ENCODE results near the gene IQCM. TPM values are rescaled to one million over a fixed set of nuclear protein-coding genes. Genes with fewer than 3 reads are reported as not detected.

Gene IQCM
- total and polyA plus RNA-seq, 2 donors (not counting 1 experiment from before 2014, with no cell fraction given), result not detected

DNA sequence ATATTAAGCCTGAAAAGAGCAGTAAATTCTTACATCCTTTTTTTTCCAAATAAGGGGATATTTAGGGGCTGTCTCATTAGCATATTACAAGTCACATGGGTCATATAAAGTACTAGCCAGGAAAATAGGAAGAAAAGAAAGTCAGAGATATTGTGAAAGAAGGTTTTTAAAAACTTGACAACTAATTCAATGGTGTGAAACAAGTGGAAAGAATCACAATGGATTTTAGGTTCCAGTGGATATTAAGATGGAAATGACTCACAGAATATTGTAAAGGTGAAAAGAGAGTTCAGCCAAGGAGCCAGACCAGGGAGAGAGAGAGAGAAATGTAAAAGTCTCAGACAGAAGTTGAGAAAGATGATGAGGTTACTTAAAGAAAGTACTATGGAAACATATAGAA, 297.2 kb downstream of the IQCM start:
- Histone ChIP-seq H3K4me3 (replicated peaks in 1 of 4; ENCODE audit: control extremely low read depth in 1 of 4, insufficient read depth in 1 of 4, low read depth in 3 of 4, low read length in 4 of 4) (no peak overlapping the region), H3K36me3 (ENCODE audit: control insufficient read depth, insufficient read depth, low read length) (no peaks in the 10 kb centered on the region), H2AFZ (ENCODE audit: low read length) (no peak overlapping the region), H3K9me3 (ENCODE audit: control insufficient read depth, insufficient read depth, low read depth, low read length) (no peaks in the 10 kb centered on the region), H3K27ac (ENCODE audit: insufficient read depth, low read length) (no peak overlapping the region), H3K4me2 (ENCODE audit: extremely low read depth, insufficient read depth, low read length) (no peak overlapping the region), H3K27me3 (ENCODE audit: control insufficient read depth, insufficient read depth, low read length) (no peaks in the 10 kb centered on the region), H3K79me2 (ENCODE audit: control insufficient read depth, insufficient read depth, low read length) (no peaks in the 10 kb centered on the region), H3K9ac (ENCODE audit: insufficient read depth, low read length) (no peak overlapping the region), H3K4me1 (ENCODE audit: control insufficient read depth, extremely low read depth, insufficient read depth, low read length) (no peaks in the 10 kb centered on the region), H4K20me1 (ENCODE audit: control insufficient read depth, extremely low read depth, insufficient read depth, low read length) (no peaks in the 10 kb centered on the region)
- TF ChIP-seq CTCF (conservative IDR thresholded peaks at IDR 0.05 in 1 of 2, IDR thresholded peaks at IDR 0.05 in 1 of 2; ENCODE audit: low read depth in 1 of 2, low read length in 2 of 2), result no peak
- TF ChIP-seq EZH2 (IDR thresholded peaks at IDR 0.05; ENCODE audit: low read length, missing control alignments), result no peak
- peak in 1 of 2 donors; percentile 40 for DNase-seq (ENCODE audit: low read depth in 2 of 2)

DNA sequence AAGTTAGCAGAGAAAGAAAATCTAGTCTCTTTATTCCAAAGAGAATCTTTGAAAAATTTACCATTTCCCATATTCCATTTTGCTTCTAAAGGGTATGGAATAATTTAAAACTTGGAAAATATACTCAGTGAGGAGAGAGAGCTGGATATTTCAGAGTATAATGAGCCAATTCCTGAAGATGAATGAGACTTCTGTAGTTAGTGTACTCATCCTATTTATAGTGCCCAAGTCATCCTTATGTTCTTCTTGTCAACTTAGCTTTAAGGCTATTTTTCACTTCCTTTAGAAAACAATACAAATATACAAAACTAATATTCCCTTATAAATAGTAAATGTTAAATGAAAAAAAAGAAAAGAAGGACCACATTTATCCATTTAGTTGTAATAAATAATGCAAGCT, 302.6 kb downstream of the IQCM start:
- no peak for TF ChIP-seq EZH2 (IDR thresholded peaks at IDR 0.05; ENCODE audit: low read length, missing control alignments)
- no peak for TF ChIP-seq CTCF (conservative IDR thresholded peaks at IDR 0.05 in 1 of 2, IDR thresholded peaks at IDR 0.05 in 1 of 2; ENCODE audit: low read depth in 1 of 2, low read length in 2 of 2)
- H3K4me1 ChIP-seq (ENCODE audit: control insufficient read depth, extremely low read depth, insufficient read depth, low read length), result no peaks in the 10 kb centered on the region
- H3K79me2 ChIP-seq (ENCODE audit: control insufficient read depth, insufficient read depth, low read length), result no peaks in the 10 kb centered on the region
- H3K9me3 ChIP-seq (ENCODE audit: control insufficient read depth, insufficient read depth, low read depth, low read length), result no peaks in the 10 kb centered on the region
- no peaks in the 10 kb centered on the region for H4K20me1 ChIP-seq (ENCODE audit: control insufficient read depth, extremely low read depth, insufficient read depth, low read length)
- H3K9ac ChIP-seq (ENCODE audit: insufficient read depth, low read length), result no peak overlapping the region
- H3K27ac ChIP-seq (ENCODE audit: insufficient read depth, low read length), result no peak overlapping the region
- no peak overlapping the region for H3K4me3 ChIP-seq (replicated peaks in 1 of 4; ENCODE audit: control extremely low read depth in 1 of 4, insufficient read depth in 1 of 4, low read depth in 3 of 4, low read length in 4 of 4)
- no peaks in the 10 kb centered on the region for H3K27me3 ChIP-seq (ENCODE audit: control insufficient read depth, insufficient read depth, low read length)
- DNase-seq (ENCODE audit: low read depth in 2 of 2), result no peak
- H2AFZ ChIP-seq (ENCODE audit: low read length), result no peak overlapping the region
- H3K36me3 ChIP-seq (ENCODE audit: control insufficient read depth, insufficient read depth, low read length), result no peaks in the 10 kb centered on the region
- H3K4me2 ChIP-seq (ENCODE audit: extremely low read depth, insufficient read depth, low read length), result no peak overlapping the region

DNA sequence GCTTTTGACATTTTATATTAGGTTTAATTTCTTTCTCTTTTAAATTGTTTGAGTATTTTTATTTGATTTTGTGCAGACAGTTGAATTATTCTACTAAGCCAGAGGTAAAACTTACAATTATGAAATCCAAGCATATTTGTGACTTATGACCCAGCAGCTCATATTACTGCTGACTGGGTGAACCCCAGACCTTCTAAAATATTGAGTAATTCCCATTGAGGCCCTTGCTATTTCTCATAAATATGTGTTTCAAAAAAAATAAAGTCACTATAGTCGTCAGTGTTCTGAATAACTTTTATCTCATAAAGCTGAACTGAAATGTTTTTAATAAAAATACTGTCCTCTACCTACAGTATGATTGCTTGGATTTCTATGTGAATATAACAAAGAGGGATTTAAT, 303.1 kb downstream of the IQCM start:
- no peak overlapping the region for H3K9ac ChIP-seq (ENCODE audit: insufficient read depth, low read length)
- H3K27ac ChIP-seq (ENCODE audit: insufficient read depth, low read length), result no peak overlapping the region
- H3K9me3 ChIP-seq (ENCODE audit: control insufficient read depth, insufficient read depth, low read depth, low read length), result no peaks in the 10 kb centered on the region
- TF ChIP-seq EZH2 (IDR thresholded peaks at IDR 0.05; ENCODE audit: low read length, missing control alignments) (no peak), CTCF (conservative IDR thresholded peaks at IDR 0.05 in 1 of 2, IDR thresholded peaks at IDR 0.05 in 1 of 2; ENCODE audit: low read depth in 1 of 2, low read length in 2 of 2) (no peak)
- H3K4me1 ChIP-seq (ENCODE audit: control insufficient read depth, extremely low read depth, insufficient read depth, low read length), result no peaks in the 10 kb centered on the region
- H3K27me3 ChIP-seq (ENCODE audit: control insufficient read depth, insufficient read depth, low read length), result no peaks in the 10 kb centered on the region
- no peaks in the 10 kb centered on the region for H3K36me3 ChIP-seq (ENCODE audit: control insufficient read depth, insufficient read depth, low read length)
- DNase-seq (ENCODE audit: low read depth in 2 of 2), result peak in 1 of 2 donors; percentile 76
- no peak overlapping the region for H3K4me2 ChIP-seq (ENCODE audit: extremely low read depth, insufficient read depth, low read length)
- no peak overlapping the region for H2AFZ ChIP-seq (ENCODE audit: low read length)
- no peak overlapping the region for H3K4me3 ChIP-seq (replicated peaks in 1 of 4; ENCODE audit: control extremely low read depth in 1 of 4, insufficient read depth in 1 of 4, low read depth in 3 of 4, low read length in 4 of 4)
- H4K20me1 ChIP-seq (ENCODE audit: control insufficient read depth, extremely low read depth, insufficient read depth, low read length), result no peaks in the 10 kb centered on the region
- no peaks in the 10 kb centered on the region for H3K79me2 ChIP-seq (ENCODE audit: control insufficient read depth, insufficient read depth, low read length)
